DOHH2 (cell line): ENCODE data around the gene NYAP2.

ENCODE experiments used
- EZH2phosphoT487 ChIP-seq: fragments of 200-600 bp; sonication (generic); IDR thresholded peaks from 2 replicates; pipeline ENCODE4 v1.6.1; 2017; ENCODE audit warnings: borderline replicate concordance, mild to moderate bottlenecking, antibody characterized with exemption, low read length, moderate library complexity, mixed read lengths
- TF ChIP-seq, protein P1 (sequence below): fragments of 200-600 bp; sonication (generic); IDR thresholded peaks from one replicate; pipeline ENCODE4 v1.5.1; 2014; ENCODE audit warnings: antibody characterized with exemption, mild to moderate bottlenecking, low read depth, low read length; ENCODE audit not compliant: poor library complexity, severe bottlenecking

DNA sequence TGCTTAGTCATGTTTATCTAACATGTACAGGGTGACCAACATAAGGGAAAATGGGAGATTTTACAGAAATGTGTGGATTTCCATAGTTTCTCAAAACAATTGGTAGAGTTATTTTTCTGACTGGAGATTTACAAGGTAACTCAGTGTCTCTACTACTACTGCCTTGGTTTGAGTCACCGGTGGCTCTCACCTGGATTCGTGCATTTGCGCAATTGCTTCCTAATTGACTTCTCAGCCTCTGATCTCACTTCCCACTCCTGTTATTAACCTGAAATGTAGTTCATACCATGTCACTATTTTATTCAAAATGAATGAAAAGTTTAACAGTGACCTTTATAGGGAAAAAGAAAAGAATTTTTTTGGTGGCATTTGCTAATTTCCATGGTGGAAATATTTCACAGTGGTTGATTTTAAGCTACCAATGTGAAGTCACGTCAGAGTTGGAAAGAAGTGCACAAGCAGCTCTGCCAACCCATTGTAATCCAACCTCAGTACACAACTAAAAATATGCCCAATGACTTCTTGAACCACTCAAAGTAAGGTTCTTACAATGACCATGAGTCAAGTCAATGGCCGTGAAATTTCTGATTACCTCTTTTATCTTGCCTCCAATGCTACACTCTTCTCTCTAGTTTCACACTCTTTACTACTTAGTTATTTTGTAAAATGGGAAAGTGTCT is 94.0 kb downstream of the NYAP2 start:
- TF ChIP-seq, protein P1, sequence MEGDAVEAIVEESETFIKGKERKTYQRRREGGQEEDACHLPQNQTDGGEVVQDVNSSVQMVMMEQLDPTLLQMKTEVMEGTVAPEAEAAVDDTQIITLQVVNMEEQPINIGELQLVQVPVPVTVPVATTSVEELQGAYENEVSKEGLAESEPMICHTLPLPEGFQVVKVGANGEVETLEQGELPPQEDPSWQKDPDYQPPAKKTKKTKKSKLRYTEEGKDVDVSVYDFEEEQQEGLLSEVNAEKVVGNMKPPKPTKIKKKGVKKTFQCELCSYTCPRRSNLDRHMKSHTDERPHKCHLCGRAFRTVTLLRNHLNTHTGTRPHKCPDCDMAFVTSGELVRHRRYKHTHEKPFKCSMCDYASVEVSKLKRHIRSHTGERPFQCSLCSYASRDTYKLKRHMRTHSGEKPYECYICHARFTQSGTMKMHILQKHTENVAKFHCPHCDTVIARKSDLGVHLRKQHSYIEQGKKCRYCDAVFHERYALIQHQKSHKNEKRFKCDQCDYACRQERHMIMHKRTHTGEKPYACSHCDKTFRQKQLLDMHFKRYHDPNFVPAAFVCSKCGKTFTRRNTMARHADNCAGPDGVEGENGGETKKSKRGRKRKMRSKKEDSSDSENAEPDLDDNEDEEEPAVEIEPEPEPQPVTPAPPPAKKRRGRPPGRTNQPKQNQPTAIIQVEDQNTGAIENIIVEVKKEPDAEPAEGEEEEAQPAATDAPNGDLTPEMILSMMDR: no peak
- no peak for TF ChIP-seq EZH2phosphoT487
